A549 (cell line): Measurements from ENCODE around the gene MS4A6A.

Experiments used
- CTCF ChIP-seq: fragments of >200 bp; sonication (Bioruptor Twin); formaldehyde crosslinking; IDR thresholded peaks from 3 replicates; pipeline ENCODE4 v1.5.1; 2016
- EP300 ChIP-seq, 2 experiments: fragments of >200 bp; sonication (Bioruptor Twin); formaldehyde crosslinking; IDR thresholded peaks; 2 replicates in 1 of 2; 3 replicates in 1 of 2; pipeline ENCODE4 v1.6.1; 2016 to 2017
- FOSL2 ChIP-seq, 2 experiments: fragments of 450-650 bp in 1 of 2; fragments of >200 bp in 1 of 2; sonication (Bioruptor Twin) in 1 of 2; formaldehyde crosslinking; IDR thresholded peaks; 2 replicates each; pipeline versions ENCODE4 v1.5.0 to v1.6.1; 2016 to 2020; ENCODE audit warnings: mild to moderate bottlenecking in 1 of 2, moderate library complexity in 1 of 2
- HMGXB4 ChIP-seq: fragments of 250-450 bp; sonication (Bioruptor Pico); IDR thresholded peaks from 2 replicates; pipeline ENCODE4 v1.5.0; 2021; ENCODE audit warnings: mild to moderate bottlenecking, moderate library complexity, borderline replicate concordance
- KDM1A ChIP-seq: fragments of 200-600 bp; sonication (generic); IDR thresholded peaks from 2 replicates; pipeline ENCODE4 v1.6.1; 2016; ENCODE audit warnings: low read depth, mild to moderate bottlenecking
- MAZ ChIP-seq: fragments of 150-350 bp; IDR thresholded peaks from 2 replicates; pipeline ENCODE4 v1.6.1; 2014; ENCODE audit warnings: antibody characterized with exemption, low read depth, low read length, borderline replicate concordance
- RAD21 ChIP-seq, 2 experiments: fragments of >200 bp in 1 of 2; sonication (Bioruptor Twin) in 1 of 2; formaldehyde crosslinking in 1 of 2; IDR thresholded peaks in 1 of 2; conservative IDR thresholded peaks in 1 of 2; 2 replicates in 1 of 2; 3 replicates in 1 of 2; pipeline ENCODE4 v1.6.1; 2012 to 2018; ENCODE audit warnings: inconsistent platforms in 1 of 2
- TF ChIP-seq, protein P1 (sequence below): IDR thresholded peaks from 2 replicates; pipeline ENCODE4 v1.6.1; 2012

DNA sequence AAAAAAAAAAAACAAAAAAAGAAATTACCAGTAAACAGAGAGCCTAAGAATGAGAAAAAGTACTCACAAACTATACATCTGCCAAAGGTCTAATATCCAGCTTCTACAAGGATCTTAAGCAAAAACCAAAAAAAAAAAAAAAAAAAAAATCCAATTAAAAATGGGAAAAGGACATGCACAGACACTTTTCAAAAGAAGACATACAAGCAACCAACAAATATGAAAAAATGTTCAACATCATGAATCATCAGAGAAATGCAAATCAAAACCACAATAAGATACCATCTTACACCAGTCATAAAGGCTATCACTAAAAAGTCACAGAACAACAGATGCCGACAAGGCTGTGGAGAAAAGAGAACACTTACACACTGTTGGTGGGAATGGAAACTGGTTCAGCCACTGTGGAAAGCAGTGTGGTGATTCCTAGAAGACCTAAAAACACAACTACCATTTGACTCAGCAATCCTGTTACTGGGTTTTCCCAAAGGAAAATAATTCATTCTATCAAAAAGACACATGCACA, 18.3 kb downstream of the MS4A6A start:
- TF ChIP-seq MAZ (no peak), HMGXB4 (CRISPR knock-in tag) (no peak), EP300 (IDR thresholded peaks at IDR 0.05) (no peak), CTCF (no peak), FOSL2 (IDR thresholded peaks at IDR 0.05) (no peak), FOSL2 (CRISPR knock-in tag; IDR thresholded peaks at IDR 0.05) (no peak), RAD21 (conservative IDR thresholded peaks at IDR 0.05 in 1 of 2, IDR thresholded peaks at IDR 0.05 in 1 of 2) (no peak), KDM1A (no peak)
- TF ChIP-seq, protein P1, sequence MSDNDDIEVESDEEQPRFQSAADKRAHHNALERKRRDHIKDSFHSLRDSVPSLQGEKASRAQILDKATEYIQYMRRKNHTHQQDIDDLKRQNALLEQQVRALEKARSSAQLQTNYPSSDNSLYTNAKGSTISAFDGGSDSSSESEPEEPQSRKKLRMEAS: no peak
